Stomach (tissue), 4 donors: ENCODE results near the gene ROBO1.

ENCODE experiments used
- CTCF ChIP-seq, 7 experiments: fragments of 450-650 bp in 4 of 7; fragments of 200-600 bp in 3 of 7; sonication (generic) in 3 of 7; IDR thresholded peaks; one replicate each; pipeline ENCODE4 v1.5.1; 2016 to 2019; ENCODE audit warnings: antibody characterized with exemption in 7 of 7, control low read depth in 2 of 7, mild to moderate bottlenecking in 1 of 7
- EP300 ChIP-seq: sonication (generic); formaldehyde crosslinking; IDR thresholded peaks from one replicate; pipeline ENCODE4 v1.6.1; 2017; ENCODE audit warnings: antibody characterized with exemption
- POLR2A ChIP-seq, 4 donors: fragments of 450-650 bp; IDR thresholded peaks; one replicate each; pipeline ENCODE4 v1.6.1; 2016; ENCODE audit warnings: antibody characterized with exemption in 4 of 4, control low read depth in 2 of 4, mild to moderate bottlenecking in 1 of 4, moderate library complexity in 1 of 4
- POLR2AphosphoS5 ChIP-seq, 3 donors: sonication (generic); formaldehyde crosslinking; IDR thresholded peaks; one replicate each; pipeline ENCODE4 v1.6.1; 2016; ENCODE audit warnings: antibody characterized with exemption in 3 of 3

GRCh38 chr3:78875436-78875835 lies 892.4 kb downstream of the ROBO1 start:
- TF ChIP-seq CTCF (IDR thresholded peaks at IDR 0.05) (no peak), POLR2A (IDR thresholded peaks at IDR 0.05) (no peak), POLR2AphosphoS5 (IDR thresholded peaks at IDR 0.05) (no peak), EP300 (no peak)
